HEK293 (cell line): Measurements from ENCODE around the gene EYA3.

ENCODE experiments used
- KLF7 ChIP-seq: fragments of 450-650 bp; formaldehyde crosslinking; IDR thresholded peaks from 2 replicates; pipeline ENCODE4 v1.5.1; 2016; ENCODE audit warnings: missing biosample characterization, missing genetic modification characterization, borderline replicate concordance
- PBX3 ChIP-seq: sonication (generic); formaldehyde crosslinking; IDR thresholded peaks from 2 replicates; pipeline ENCODE4 v1.8.1; 2022; ENCODE audit warnings: mild to moderate bottlenecking, moderate library complexity, missing genetic modification reagents
- ZNF114 ChIP-seq: fragments of 450-650 bp; formaldehyde crosslinking; IDR thresholded peaks from 2 replicates; pipeline ENCODE4 v1.5.0; 2017; ENCODE audit warnings: missing biosample characterization, missing genetic modification characterization
- ZNF785 ChIP-seq: fragments of 450-650 bp; formaldehyde crosslinking; IDR thresholded peaks from 2 replicates; pipeline ENCODE4 v1.5.1; 2016; ENCODE audit warnings: missing biosample characterization, missing genetic modification characterization

- TF ChIP-seq KLF7 (tag by site-specific recombination) (no peak), PBX3 (no peak), ZNF114 (no peak), ZNF785 (tag by site-specific recombination) (no peak)
Observed at GRCh38 chr1:28112388-28113241, 24.2 kb upstream of the EYA3 start.
